ENCODE results near the gene COL7A1.

GRCh38 chr3:48558493-48559134 is 36.5 kb downstream of the COL7A1 start:
- peak; percentile 65 for TF ChIP-seq CTCF (conservative IDR thresholded peaks at IDR 0.05; ENCODE audit: low read length)
- no peak for TF ChIP-seq EZH2phosphoT487 (IDR thresholded peaks at IDR 0.05; ENCODE audit: borderline replicate concordance, low read depth, low read length)
